OCI-LY7 (cell line): ENCODE measurements around the gene CLSTN2.

ENCODE experiments used
- CTCF ChIP-seq: fragments of 200-600 bp; sonication (generic); conservative IDR thresholded peaks from 2 replicates; pipeline ENCODE4 v1.5.1; 2014; ENCODE audit warnings: mild to moderate bottlenecking, antibody characterized with exemption, low read length, moderate library complexity, mixed read lengths
- EZH2phosphoT487 ChIP-seq: fragments of 200-600 bp; sonication (generic); IDR thresholded peaks from 2 replicates; pipeline ENCODE4 v1.6.1; 2018; ENCODE audit warnings: low read depth, borderline replicate concordance, mild to moderate bottlenecking, mixed run types, antibody characterized with exemption, low read length, moderate library complexity, mixed read lengths

DNA sequence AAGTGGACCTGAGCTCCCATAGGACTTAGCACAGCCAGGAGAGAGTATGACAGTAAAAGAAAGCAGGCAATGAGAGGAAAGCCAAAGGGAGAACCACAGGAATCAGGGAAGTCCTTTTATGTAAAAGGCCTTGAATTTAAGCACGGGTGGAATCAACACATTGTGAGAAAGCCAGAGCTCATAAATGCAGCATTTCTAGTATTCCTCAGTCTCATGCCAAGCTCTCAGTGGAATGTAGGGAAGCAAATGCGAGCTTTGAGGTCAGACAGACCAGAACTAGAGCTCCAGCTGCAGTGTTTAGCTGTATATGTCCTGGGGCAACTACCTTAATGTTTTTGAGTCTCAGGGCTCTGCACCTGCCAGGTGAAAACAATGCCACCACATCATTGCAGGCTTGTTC is 610.8 kb downstream of the CLSTN2 start:
- no peak for TF ChIP-seq CTCF
- no peak for TF ChIP-seq EZH2phosphoT487
